ENCODE results near the gene PRLH. TPM values are rescaled to one million over a fixed set of nuclear protein-coding genes. Genes with fewer than 3 reads are reported as not detected.

Gene PRLH
- total RNA-seq, 1 experiment from 2014 or later: not detected

GRCh38 chr2:237558961-237559641, 7.3 kb upstream of the PRLH start:
- POLR2A ChIA-PET: no interaction called here

GRCh38 chr2:237561221-237561620, 5.2 kb upstream of the PRLH start:
- Mint-ChIP-seq H3K36me3 (peaks cover 2% of the 10 kb centered on the region), H3K4me1 (no peaks in the 10 kb centered on the region), H3K4me3 (no peak overlapping the region), H3K27me3 (ENCODE audit: low read depth) (peaks cover 3% of the 10 kb centered on the region; the same call in 1 of the 2 replicates), H3K9me3 (peaks cover 1% of the 10 kb centered on the region), H3K27ac (no peak overlapping the region)
- no peak for DNase-seq (ENCODE audit: low spot score)
- ChIA-PET POLR2A (no interaction called here), CTCF (interaction anchor here (0.9 to 2.8 kb wide), 4 partner anchors 9 to 49 kb away, joined by 3 to 20 read pairs (median 15); no protein-coding TSS in a partner anchor)
- ATAC-seq: no peak
- TF ChIP-seq PRRX2 (CRISPR knock-in tag; IDR thresholded peaks at IDR 0.05) (no peak), NFE2L1 (CRISPR knock-in tag; IDR thresholded peaks at IDR 0.05) (no peak), ZNF138 (CRISPR knock-in tag; conservative IDR thresholded peaks at IDR 0.05) (no peak), SOX15 (CRISPR knock-in tag; IDR thresholded peaks at IDR 0.05) (no peak), GRHL2 (CRISPR knock-in tag; IDR thresholded peaks at IDR 0.05; ENCODE audit: insufficient replicate concordance, severe bottlenecking) (no peak), MYBL2 (CRISPR knock-in tag; IDR thresholded peaks at IDR 0.05) (no peak), CREM (CRISPR knock-in tag; IDR thresholded peaks at IDR 0.05) (no peak), RORB (CRISPR knock-in tag; IDR thresholded peaks at IDR 0.05) (no peak), ZNF425 (CRISPR knock-in tag; conservative IDR thresholded peaks at IDR 0.05) (no peak), OVOL2 (CRISPR knock-in tag; IDR thresholded peaks at IDR 0.05; ENCODE audit: borderline replicate concordance) (no peak), ZMAT4 (CRISPR knock-in tag; IDR thresholded peaks at IDR 0.05) (no peak), ZNF423 (CRISPR knock-in tag; IDR thresholded peaks at IDR 0.05) (no peak), ZNF219 (CRISPR knock-in tag; IDR thresholded peaks at IDR 0.05; ENCODE audit: borderline replicate concordance) (no peak), TCF7 (CRISPR knock-in tag; IDR thresholded peaks at IDR 0.05; ENCODE audit: low read depth) (no peak), HMGXB4 (CRISPR knock-in tag; IDR thresholded peaks at IDR 0.05) (no peak), ZBTB21 (CRISPR knock-in tag; IDR thresholded peaks at IDR 0.05; ENCODE audit: borderline replicate concordance) (no peak), PRDM15 (CRISPR knock-in tag; IDR thresholded peaks at IDR 0.05) (no peak), USF2 (CRISPR knock-in tag; IDR thresholded peaks at IDR 0.05) (no peak)

More at GRCh38 chr2:237558961-237559641, 7.3 kb upstream of the PRLH start:
- CTCF ChIA-PET: interaction anchor here (1.1 to 2.8 kb wide), 3 partner anchors 13 to 133 kb away, joined by 3 to 14 read pairs (median 8); no protein-coding TSS in a partner anchor
- Mint-ChIP-seq H3K4me3 (no peak overlapping the region), H3K36me3 (peaks cover 14% of the 10 kb centered on the region), H3K9me3 (peaks cover 14% of the 10 kb centered on the region), H3K27ac (no peak overlapping the region), H3K4me1 (no peaks in the 10 kb centered on the region), H3K27me3 (ENCODE audit: low read depth) (peaks cover 3% of the 10 kb centered on the region)
- TF ChIP-seq IRF2 (CRISPR knock-in tag; IDR thresholded peaks at IDR 0.05; ENCODE audit: borderline replicate concordance, low read depth) (no peak), PREB (CRISPR knock-in tag; IDR thresholded peaks at IDR 0.05; ENCODE audit: borderline replicate concordance) (no peak), E2F5 (CRISPR knock-in tag; IDR thresholded peaks at IDR 0.05) (no peak), JAZF1 (CRISPR knock-in tag; IDR thresholded peaks at IDR 0.05) (no peak), RORB (CRISPR knock-in tag; IDR thresholded peaks at IDR 0.05) (no peak), NR2C2 (CRISPR knock-in tag; IDR thresholded peaks at IDR 0.05) (no peak)
- DNase-seq (ENCODE audit: low spot score) (no peak), ATAC-seq (no peak)
